HFF-Myc (cell line): Measurements from ENCODE around the gene PUM2.

ENCODE experiments used
- DNase-seq: peaks from one replicate; pipeline ENCODE4 v3.0.0-alpha.2; 2011; ENCODE audit warnings: low read depth; ENCODE audit errors: extremely low read depth
- H3K4me3 ChIP-seq: replicated peaks from 2 replicates; pipeline ENCODE4 v1.5.1; 2011; ENCODE audit warnings: low read depth, mild to moderate bottlenecking, control low read depth, low read length
- TF ChIP-seq, protein P1 (sequence below): IDR thresholded peaks from 2 replicates; pipeline ENCODE4 v1.5.1; 2012; ENCODE audit warnings: mild to moderate bottlenecking, low read depth, low read length, control low read depth; ENCODE audit errors: missing control alignments

Gene PUM2

DNA sequence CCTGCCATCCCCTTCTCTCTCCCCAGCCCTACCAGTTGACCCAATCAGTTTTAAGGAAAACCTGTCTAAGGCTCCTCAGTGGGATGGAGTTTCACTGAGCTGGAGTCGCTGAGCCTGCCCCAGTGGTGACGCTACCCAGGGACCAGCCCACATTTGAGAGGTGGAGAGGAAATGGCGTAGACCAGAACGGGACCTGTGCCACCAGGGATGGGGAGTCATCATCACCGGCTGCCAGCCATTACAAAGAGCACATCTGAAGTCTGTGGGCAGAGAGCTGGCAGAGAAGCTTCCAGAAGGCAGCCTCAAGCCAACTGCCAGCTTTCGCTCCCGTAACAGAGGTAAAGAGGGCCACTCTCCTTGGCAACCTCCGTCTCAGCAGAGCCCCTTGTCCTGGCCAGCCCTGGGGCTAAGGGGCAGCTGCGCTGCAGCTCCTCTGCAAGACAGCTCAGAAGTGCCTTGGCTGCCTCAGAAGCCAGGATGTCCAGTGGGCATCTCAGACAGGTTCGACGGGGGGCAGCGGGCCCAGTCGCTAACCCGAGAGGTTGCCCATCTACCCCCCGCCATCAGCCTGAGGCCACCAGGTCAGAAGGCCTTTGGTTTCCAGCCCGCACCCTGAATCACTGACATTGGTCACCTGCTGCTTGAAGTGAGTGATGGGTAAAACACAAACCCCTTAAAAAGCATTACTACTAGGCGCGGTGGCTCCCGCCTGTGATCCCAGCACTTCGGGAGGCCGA, 141.1 kb downstream of the PUM2 start:
- TF ChIP-seq, protein P1, sequence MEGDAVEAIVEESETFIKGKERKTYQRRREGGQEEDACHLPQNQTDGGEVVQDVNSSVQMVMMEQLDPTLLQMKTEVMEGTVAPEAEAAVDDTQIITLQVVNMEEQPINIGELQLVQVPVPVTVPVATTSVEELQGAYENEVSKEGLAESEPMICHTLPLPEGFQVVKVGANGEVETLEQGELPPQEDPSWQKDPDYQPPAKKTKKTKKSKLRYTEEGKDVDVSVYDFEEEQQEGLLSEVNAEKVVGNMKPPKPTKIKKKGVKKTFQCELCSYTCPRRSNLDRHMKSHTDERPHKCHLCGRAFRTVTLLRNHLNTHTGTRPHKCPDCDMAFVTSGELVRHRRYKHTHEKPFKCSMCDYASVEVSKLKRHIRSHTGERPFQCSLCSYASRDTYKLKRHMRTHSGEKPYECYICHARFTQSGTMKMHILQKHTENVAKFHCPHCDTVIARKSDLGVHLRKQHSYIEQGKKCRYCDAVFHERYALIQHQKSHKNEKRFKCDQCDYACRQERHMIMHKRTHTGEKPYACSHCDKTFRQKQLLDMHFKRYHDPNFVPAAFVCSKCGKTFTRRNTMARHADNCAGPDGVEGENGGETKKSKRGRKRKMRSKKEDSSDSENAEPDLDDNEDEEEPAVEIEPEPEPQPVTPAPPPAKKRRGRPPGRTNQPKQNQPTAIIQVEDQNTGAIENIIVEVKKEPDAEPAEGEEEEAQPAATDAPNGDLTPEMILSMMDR, result no peak
- H3K4me3 ChIP-seq, result no peak overlapping the region
- DNase-seq, result no peak

DNA sequence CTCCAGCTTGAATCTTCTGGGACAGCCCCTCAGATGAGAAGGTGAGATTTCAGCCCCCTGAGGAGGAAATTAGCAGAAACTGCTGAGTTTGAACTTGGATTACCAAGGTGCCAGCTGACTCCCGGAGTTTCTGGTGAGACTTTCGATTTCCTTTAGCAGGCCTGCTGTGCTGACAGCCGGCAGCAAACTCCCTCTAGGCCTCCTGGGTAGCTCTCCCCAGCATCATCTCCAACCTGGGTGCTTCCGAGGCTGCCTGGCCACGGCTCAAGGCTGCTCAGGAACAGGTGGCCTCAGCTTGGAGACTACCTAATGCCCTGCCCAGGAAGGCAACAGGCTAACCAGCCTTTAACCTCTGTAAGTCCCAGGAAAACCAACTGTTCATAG, 142.2 kb downstream of the PUM2 start:
- DNase-seq, result no peak
- TF ChIP-seq, protein P1, result no peak
- no peak overlapping the region for H3K4me3 ChIP-seq

DNA sequence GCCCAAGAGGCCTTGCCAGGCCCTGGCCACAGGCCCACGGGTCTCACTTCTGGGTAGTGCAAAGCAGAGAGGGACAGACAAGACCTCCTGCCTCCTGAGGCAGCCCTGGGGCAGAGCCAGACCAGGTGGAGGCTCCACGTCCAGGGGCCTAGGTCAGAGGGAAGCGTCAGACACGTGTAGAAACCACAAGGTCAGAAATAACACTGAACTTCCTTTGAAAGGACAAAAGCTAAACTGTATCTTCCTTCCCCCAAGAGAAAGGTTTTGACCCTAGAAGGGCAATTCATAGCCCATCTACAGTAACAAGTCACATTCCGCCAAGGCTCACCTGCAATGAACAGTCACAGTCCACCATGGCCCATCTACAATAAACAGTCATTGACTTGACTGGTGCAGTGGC, 143.6 kb downstream of the PUM2 start:
- TF ChIP-seq, protein P1, result no peak
- no peak for DNase-seq
- no peak overlapping the region for H3K4me3 ChIP-seq

DNA sequence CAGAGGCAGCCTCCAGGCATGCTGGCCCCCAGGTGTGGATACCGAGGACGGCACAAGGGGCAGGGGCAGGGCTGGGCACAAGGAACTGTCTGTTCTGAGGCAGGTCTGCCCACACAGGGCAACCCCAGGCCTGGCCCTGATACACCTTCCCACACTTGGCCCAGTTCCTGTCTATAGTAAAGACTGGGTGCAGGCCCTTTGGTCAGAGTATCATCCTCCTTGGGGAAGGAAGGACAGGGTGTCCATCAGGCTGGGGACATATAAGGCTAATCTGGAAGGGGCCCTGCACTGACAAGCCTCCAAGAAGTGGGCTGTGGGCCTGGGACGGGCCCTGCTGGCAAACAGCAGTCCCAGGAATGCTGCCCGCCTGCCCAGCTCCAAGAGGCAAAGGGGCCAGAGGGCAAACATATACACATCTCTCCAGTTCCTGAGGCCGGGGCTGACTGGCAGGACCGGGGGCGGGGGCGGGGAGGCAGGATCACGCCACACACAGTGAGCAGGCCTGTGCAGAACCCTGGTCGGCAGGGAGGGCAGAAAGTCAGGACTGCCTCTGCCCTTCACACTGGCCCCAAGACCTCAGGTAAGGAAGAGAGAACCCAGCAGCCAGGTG, 144.6 kb downstream of the PUM2 start:
- TF ChIP-seq, protein P1, result no peak
- no peak overlapping the region for H3K4me3 ChIP-seq
- DNase-seq, result no peak

DNA sequence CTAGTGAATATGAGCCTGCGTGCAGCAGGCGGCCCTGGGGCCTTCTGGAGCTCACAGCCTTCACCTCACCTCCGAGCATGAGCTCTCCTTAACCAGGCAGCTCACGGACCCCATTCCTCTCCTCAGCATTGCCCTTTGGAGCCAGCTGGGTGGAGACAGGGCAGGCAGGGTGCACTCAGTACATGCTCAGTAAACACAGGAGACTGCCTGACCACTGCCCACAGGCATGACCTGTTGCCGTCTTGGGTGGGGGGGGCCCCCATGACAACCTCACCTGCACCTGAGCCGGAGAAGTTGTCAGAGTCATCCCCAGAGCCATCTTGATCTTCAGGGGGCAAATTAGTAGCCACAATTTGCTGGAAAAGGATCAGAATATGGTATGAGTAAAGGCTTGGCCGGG, 145.6 kb downstream of the PUM2 start:
- TF ChIP-seq, protein P1, result no peak
- no peak for DNase-seq
- H3K4me3 ChIP-seq, result no peak overlapping the region

DNA sequence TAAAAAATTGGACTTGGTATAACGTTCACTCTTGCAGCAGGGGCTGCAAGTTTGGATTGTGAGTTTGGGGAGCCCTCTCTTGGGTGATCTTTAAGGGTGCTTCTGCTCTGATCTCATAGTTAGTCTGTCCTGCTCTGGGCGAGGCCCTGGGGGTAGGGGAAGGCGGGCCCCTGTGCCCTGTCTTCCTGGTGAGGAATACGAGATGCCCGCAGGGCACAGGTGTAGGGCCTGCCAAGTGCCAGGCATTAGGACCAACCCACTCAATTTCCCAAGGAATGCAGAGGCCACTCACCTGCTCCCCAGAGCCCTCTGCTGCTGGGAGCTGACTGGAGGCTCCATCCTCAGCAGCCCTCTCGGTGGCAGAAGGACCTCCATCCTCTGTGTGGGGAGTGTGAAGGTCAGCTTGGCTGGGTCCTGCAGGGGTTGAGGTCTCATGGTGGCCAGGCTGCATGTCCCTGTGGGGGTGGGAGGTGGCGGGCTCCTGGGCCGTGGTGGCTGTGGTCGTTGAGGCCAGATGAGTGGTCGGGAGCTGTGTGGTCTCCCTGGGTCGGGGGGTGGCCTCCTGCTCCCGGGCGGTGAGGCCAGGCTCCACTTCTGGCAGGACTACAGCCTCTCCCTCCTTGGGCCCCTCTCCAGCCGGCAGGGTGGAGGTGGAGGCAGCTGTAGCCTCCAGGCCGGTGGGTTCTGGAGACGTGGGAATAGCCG, 147.0 kb downstream of the PUM2 start:
- TF ChIP-seq, protein P1, result no peak
- no peak for DNase-seq
- H3K4me3 ChIP-seq, result no peak overlapping the region
